ENCODE results near the gene KSR2.

The KSR2 gene

GRCh38 chr12:117674763-117675162, 294.0 kb downstream of the KSR2 start:
- Histone ChIP-seq H3K4me1 (ENCODE audit: low read length) (no peaks in the 10 kb centered on the region), H3K4me3 (ENCODE audit: low read length) (no peak overlapping the region), H3K9me3 (ENCODE audit: insufficient read depth, low read length) (no peaks in the 10 kb centered on the region), H3K36me3 (replicated peaks; ENCODE audit: low read depth, low read length) (no peaks in the 10 kb centered on the region), H3K79me2 (ENCODE audit: low read length) (no peaks in the 10 kb centered on the region), H3K27ac (ENCODE audit: low read length) (no peak overlapping the region), H4K20me1 (ENCODE audit: insufficient read depth, low read length) (no peaks in the 10 kb centered on the region), H3K9ac (ENCODE audit: low read length) (no peak overlapping the region), H3K27me3 (ENCODE audit: low read depth, low read length) (peaks cover 21% of the 10 kb centered on the region), H2AFZ (ENCODE audit: low read depth, low read length) (no peak overlapping the region), H3K4me2 (ENCODE audit: low read length) (no peak overlapping the region)
- TF ChIP-seq CTCF (IDR thresholded peaks at IDR 0.05; ENCODE audit: low read depth, low read length) (no peak), EZH2phosphoT487 (IDR thresholded peaks at IDR 0.05; ENCODE audit: low read depth) (no peak)

DNA sequence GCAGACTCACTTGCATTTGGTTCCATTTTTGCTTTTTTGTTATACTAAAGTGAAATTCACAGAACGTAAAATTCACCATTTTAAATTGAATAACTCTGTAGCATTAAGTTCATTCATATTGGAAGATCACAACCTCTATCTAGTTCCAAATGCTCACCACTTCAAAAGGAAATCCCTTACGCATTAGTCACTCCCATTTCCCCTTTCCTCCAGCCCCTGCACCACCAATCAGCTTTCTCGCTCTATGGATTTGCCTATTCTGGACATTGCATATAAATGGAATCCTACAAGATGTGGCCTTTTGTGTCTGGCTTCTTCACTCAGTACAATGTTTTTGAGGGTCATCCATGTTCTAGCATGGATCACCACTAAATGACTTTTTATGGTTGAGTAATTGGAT, 294.5 kb downstream of the KSR2 start:
- Histone ChIP-seq H3K9ac (ENCODE audit: low read length) (no peak overlapping the region), H2AFZ (ENCODE audit: low read depth, low read length) (no peak overlapping the region), H4K20me1 (ENCODE audit: insufficient read depth, low read length) (no peaks in the 10 kb centered on the region), H3K9me3 (ENCODE audit: insufficient read depth, low read length) (no peaks in the 10 kb centered on the region), H3K4me1 (ENCODE audit: low read length) (no peaks in the 10 kb centered on the region), H3K27ac (ENCODE audit: low read length) (no peak overlapping the region), H3K27me3 (ENCODE audit: low read depth, low read length) (peaks cover 20% of the 10 kb centered on the region), H3K79me2 (ENCODE audit: low read length) (no peaks in the 10 kb centered on the region), H3K4me3 (ENCODE audit: low read length) (no peak overlapping the region), H3K4me2 (ENCODE audit: low read length) (no peak overlapping the region), H3K36me3 (replicated peaks; ENCODE audit: low read depth, low read length) (no peaks in the 10 kb centered on the region)
- TF ChIP-seq CTCF (IDR thresholded peaks at IDR 0.05; ENCODE audit: low read depth, low read length), result no peak
- TF ChIP-seq EZH2phosphoT487 (IDR thresholded peaks at IDR 0.05; ENCODE audit: low read depth), result no peak

GRCh38 chr12:117671734-117672133, 297.1 kb downstream of the KSR2 start:
- H3K4me2 ChIP-seq (ENCODE audit: low read length), result no peak overlapping the region
- TF ChIP-seq CTCF (IDR thresholded peaks at IDR 0.05; ENCODE audit: low read depth, low read length) (peak; percentile 76), EZH2phosphoT487 (IDR thresholded peaks at IDR 0.05; ENCODE audit: low read depth) (no peak)
- no peaks in the 10 kb centered on the region for H3K79me2 ChIP-seq (ENCODE audit: low read length)

GRCh38 chr12:117664169-117664568, 304.6 kb downstream of the KSR2 start:
- no peaks in the 10 kb centered on the region for H3K9me3 ChIP-seq (ENCODE audit: insufficient read depth, low read length)
- no peaks in the 10 kb centered on the region for H3K79me2 ChIP-seq (ENCODE audit: low read length)
- no peaks in the 10 kb centered on the region for H4K20me1 ChIP-seq (ENCODE audit: insufficient read depth, low read length)
- no peak overlapping the region for H3K4me2 ChIP-seq (ENCODE audit: low read length)
- H3K27ac ChIP-seq (ENCODE audit: low read length), result no peak overlapping the region
- H3K36me3 ChIP-seq (replicated peaks; ENCODE audit: low read depth, low read length), result no peaks in the 10 kb centered on the region
- TF ChIP-seq CTCF (IDR thresholded peaks at IDR 0.05; ENCODE audit: low read depth, low read length), result no peak
- no peak for TF ChIP-seq EZH2phosphoT487 (IDR thresholded peaks at IDR 0.05; ENCODE audit: low read depth)
- no peak overlapping the region for H3K9ac ChIP-seq (ENCODE audit: low read length)
- H2AFZ ChIP-seq (ENCODE audit: low read depth, low read length), result no peak overlapping the region
- peaks cover 37% of the 10 kb centered on the region for H3K27me3 ChIP-seq (ENCODE audit: low read depth, low read length)
- H3K4me3 ChIP-seq (ENCODE audit: low read length), result no peak overlapping the region
- H3K4me1 ChIP-seq (ENCODE audit: low read length), result no peaks in the 10 kb centered on the region

More at GRCh38 chr12:117671734-117672133, 297.1 kb downstream of the KSR2 start:
- H3K27ac ChIP-seq (ENCODE audit: low read length), result no peak overlapping the region
- no peak overlapping the region for H3K9ac ChIP-seq (ENCODE audit: low read length)
- no peak overlapping the region for H2AFZ ChIP-seq (ENCODE audit: low read depth, low read length)
- no peak overlapping the region for H3K4me3 ChIP-seq (ENCODE audit: low read length)
- H4K20me1 ChIP-seq (ENCODE audit: insufficient read depth, low read length), result no peaks in the 10 kb centered on the region
- H3K36me3 ChIP-seq (replicated peaks; ENCODE audit: low read depth, low read length), result no peaks in the 10 kb centered on the region
- peaks cover 22% of the 10 kb centered on the region for H3K27me3 ChIP-seq (ENCODE audit: low read depth, low read length)
- no peaks in the 10 kb centered on the region for H3K9me3 ChIP-seq (ENCODE audit: insufficient read depth, low read length)
- H3K4me1 ChIP-seq (ENCODE audit: low read length), result no peaks in the 10 kb centered on the region

All from OCI-LY3 (cell line).